KMS-11 (cell line): Measurements from ENCODE around the gene CXCL8.

ENCODE experiments used
- H2AFZ ChIP-seq: fragments of 200-600 bp; sonication (generic); 2 replicates; pipeline ENCODE4 v1.6.1; 2016; ENCODE audit warnings: antibody characterized with exemption, mixed run types, low read depth
- H3K27ac ChIP-seq: fragments of 200-600 bp; sonication (generic); 2 replicates; pipeline ENCODE4 v1.6.1; 2016; ENCODE audit warnings: mild to moderate bottlenecking, mixed run types
- H3K27me3 ChIP-seq: fragments of 200-600 bp; sonication (generic); 2 replicates; pipeline ENCODE4 v1.6.1; 2017; ENCODE audit warnings: mild to moderate bottlenecking, low read depth, mixed run types, moderate library complexity; ENCODE audit not compliant: insufficient read depth
- H3K36me3 ChIP-seq: fragments of 200-600 bp; sonication (generic); 2 replicates; pipeline ENCODE4 v1.6.1; 2017; ENCODE audit warnings: mild to moderate bottlenecking, mixed run types; ENCODE audit not compliant: insufficient read depth
- H3K4me1 ChIP-seq: fragments of 200-600 bp; sonication (generic); 2 replicates; pipeline ENCODE4 v1.6.1; 2016; ENCODE audit warnings: mild to moderate bottlenecking, low read depth, mixed run types; ENCODE audit not compliant: poor library complexity, severe bottlenecking
- H3K4me2 ChIP-seq: fragments of 200-600 bp; sonication (generic); 2 replicates; pipeline ENCODE4 v1.7.0; 2016; ENCODE audit warnings: mild to moderate bottlenecking, mixed run types
- H3K4me3 ChIP-seq: fragments of 200-600 bp; sonication (generic); IDR thresholded peaks from 2 replicates; pipeline ENCODE4 v1.6.1; 2017; ENCODE audit warnings: low read depth, low read length, mixed read lengths; ENCODE audit not compliant: insufficient read depth
- H3K79me2 ChIP-seq: fragments of 200-600 bp; sonication (generic); 2 replicates; pipeline ENCODE4 v1.6.1; 2016; ENCODE audit warnings: low read depth, mixed run types; ENCODE audit not compliant: insufficient read depth
- H3K9ac ChIP-seq: fragments of 200-600 bp; sonication (generic); 2 replicates; pipeline ENCODE4 v1.6.1; 2016; ENCODE audit warnings: mild to moderate bottlenecking, mixed run types
- H4K20me1 ChIP-seq: fragments of 200-600 bp; sonication (generic); 2 replicates; pipeline ENCODE4 v1.6.1; 2016; ENCODE audit warnings: mild to moderate bottlenecking, mixed run types; ENCODE audit not compliant: insufficient read depth
- CTCF ChIP-seq: fragments of 200-600 bp; sonication (generic); conservative IDR thresholded peaks from 2 replicates; pipeline ENCODE4 v1.6.1; 2017; ENCODE audit warnings: low read depth, mild to moderate bottlenecking, antibody characterized with exemption, low read length, moderate library complexity, mixed read lengths

CXCL8 gene

DNA sequence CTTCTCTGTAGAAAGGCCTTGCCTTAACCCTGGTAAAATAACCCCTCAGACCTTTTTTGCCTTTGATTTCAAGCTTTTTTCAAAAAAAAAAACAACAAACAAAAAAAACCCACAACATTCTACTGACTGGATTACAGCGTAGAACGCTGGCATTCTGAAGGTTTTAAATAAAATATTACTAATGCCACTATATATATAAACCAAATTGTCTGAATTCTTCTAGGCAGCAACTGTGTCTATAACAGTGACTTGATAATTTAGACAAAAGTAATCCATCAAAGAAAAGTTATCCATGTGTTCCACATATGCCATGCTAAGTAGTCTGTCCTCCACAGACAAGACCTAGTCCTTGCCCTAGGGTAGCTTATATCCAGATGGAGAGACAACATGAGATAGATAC, 33.6 kb upstream of the CXCL8 start:
- Histone ChIP-seq H3K4me3 (no peak overlapping the region), H3K27ac (no peak overlapping the region), H3K27me3 (no peaks in the 10 kb centered on the region), H3K4me1 (no peaks in the 10 kb centered on the region), H3K9ac (no peak overlapping the region), H3K4me2 (no peak overlapping the region), H4K20me1 (no peaks in the 10 kb centered on the region), H2AFZ (no peak overlapping the region), H3K79me2 (no peaks in the 10 kb centered on the region), H3K36me3 (no peaks in the 10 kb centered on the region)
- TF ChIP-seq CTCF = no peak

DNA sequence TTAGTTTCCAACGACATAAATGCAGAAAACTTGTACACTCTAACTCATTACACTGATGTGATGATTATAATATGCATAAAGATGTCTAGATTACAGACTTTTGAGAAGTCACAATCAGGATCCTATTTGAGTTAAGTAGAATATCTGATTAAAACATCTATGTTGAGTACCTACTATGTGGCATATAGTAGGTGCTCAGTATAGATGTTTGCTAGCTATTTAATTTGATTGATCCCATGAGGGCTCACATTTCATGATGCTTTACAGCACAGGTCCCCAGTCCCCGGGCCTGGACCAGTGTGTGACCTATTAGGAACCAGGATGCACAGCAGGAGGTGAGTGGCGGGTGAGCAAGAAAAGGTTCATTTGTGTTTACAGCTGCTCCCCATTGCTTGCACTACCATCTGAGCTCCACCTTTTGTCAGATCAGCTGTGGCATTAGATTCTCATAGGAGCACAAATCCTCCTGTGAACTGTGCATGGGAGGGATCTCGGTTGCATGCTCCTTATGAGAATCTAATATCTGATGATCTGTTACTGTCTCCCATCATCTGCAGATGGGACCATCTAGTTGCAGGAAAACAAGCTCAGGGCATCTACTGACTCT, 33.0 kb upstream of the CXCL8 start:
- Histone ChIP-seq H2AFZ (no peak overlapping the region), H4K20me1 (no peaks in the 10 kb centered on the region), H3K4me3 (no peak overlapping the region), H3K27ac (no peak overlapping the region), H3K27me3 (no peaks in the 10 kb centered on the region), H3K9ac (no peak overlapping the region), H3K79me2 (no peaks in the 10 kb centered on the region), H3K4me1 (no peaks in the 10 kb centered on the region), H3K4me2 (no peak overlapping the region), H3K36me3 (no peaks in the 10 kb centered on the region)
- no peak for TF ChIP-seq CTCF

- Histone ChIP-seq H3K4me1 (no peaks in the 10 kb centered on the region), H3K9ac (no peak overlapping the region)
- TF ChIP-seq CTCF = no peak
These were observed 32.3 kb upstream of the CXCL8 start for GRCh38 chr4:73707918-73708577.

GRCh38 chr4:73709451-73710033, 30.8 kb upstream of the CXCL8 start:
- Histone ChIP-seq H2AFZ (no peak overlapping the region), H3K36me3 (no peaks in the 10 kb centered on the region), H4K20me1 (no peaks in the 10 kb centered on the region), H3K4me2 (no peak overlapping the region), H3K79me2 (no peaks in the 10 kb centered on the region), H3K9ac (no peak overlapping the region), H3K4me3 (no peak overlapping the region), H3K27me3 (no peaks in the 10 kb centered on the region), H3K27ac (no peak overlapping the region), H3K4me1 (no peaks in the 10 kb centered on the region)
- TF ChIP-seq CTCF = no peak

More at GRCh38 chr4:73707918-73708577, 32.3 kb upstream of the CXCL8 start:
- Histone ChIP-seq H3K79me2 (no peaks in the 10 kb centered on the region), H3K27ac (no peak overlapping the region), H4K20me1 (no peaks in the 10 kb centered on the region), H3K4me3 (no peak overlapping the region), H3K27me3 (no peaks in the 10 kb centered on the region), H3K36me3 (no peaks in the 10 kb centered on the region), H2AFZ (no peak overlapping the region), H3K4me2 (no peak overlapping the region)
